Endodermal cell (in vitro differentiated cells): ENCODE results near the gene TFF2. TPM values are rescaled to one million over a fixed set of nuclear protein-coding genes. Genes with fewer than 3 reads are reported as not detected.

Experiments used
- DNase-seq: peaks from one replicate; pipeline ENCODE4 v3.0.0-alpha.2; 2017
- H3K27ac ChIP-seq: 2 replicates; pipeline ENCODE4 v1.5.1; 2013; ENCODE audit warnings: mild to moderate bottlenecking, low read depth, low read length, moderate library complexity
- H3K27me3 ChIP-seq: 2 replicates; pipeline ENCODE4 v1.6.1; 2013; ENCODE audit warnings: mild to moderate bottlenecking, low read length, moderate library complexity; ENCODE audit not compliant: insufficient read depth, control insufficient read depth, poor library complexity, severe bottlenecking
- H3K36me3 ChIP-seq: 2 replicates; pipeline ENCODE4 v1.7.0; 2013; ENCODE audit warnings: mild to moderate bottlenecking, low read length, moderate library complexity; ENCODE audit not compliant: control insufficient read depth, insufficient read depth
- H3K4me1 ChIP-seq: one replicate; pipeline ENCODE4 v1.7.0; 2013; ENCODE audit warnings: low read length; ENCODE audit not compliant: control insufficient read depth, insufficient read depth
- H3K4me3 ChIP-seq: 2 replicates; pipeline ENCODE4 v1.5.1; 2013; ENCODE audit warnings: mild to moderate bottlenecking, low read length, moderate library complexity
- H3K9ac ChIP-seq: 2 replicates; pipeline ENCODE4 v1.6.1; 2013; ENCODE audit warnings: mild to moderate bottlenecking, low read length, moderate library complexity; ENCODE audit not compliant: poor library complexity, severe bottlenecking; ENCODE audit errors: extremely low read depth
- H3K9me3 ChIP-seq: 2 replicates; pipeline ENCODE4 v1.6.1; 2013; ENCODE audit warnings: mild to moderate bottlenecking, low read length, moderate library complexity; ENCODE audit not compliant: control insufficient read depth
- H3K27ac Mint-ChIP-seq: 2 replicates; pipeline ENCODE4 v1.8.0; 2020; ENCODE audit warnings: mixed read lengths
- H3K27me3 Mint-ChIP-seq: 2 replicates; pipeline ENCODE4 v1.8.0; 2021; ENCODE audit warnings: mild to moderate bottlenecking, mixed read lengths; ENCODE audit not compliant: insufficient read depth
- H3K36me3 Mint-ChIP-seq: 2 replicates; pipeline ENCODE4 v1.8.0; 2020; ENCODE audit warnings: low read depth, mixed read lengths
- H3K4me1 Mint-ChIP-seq: 2 replicates; pipeline ENCODE4 v1.8.0; 2020; ENCODE audit warnings: mixed read lengths
- H3K4me3 Mint-ChIP-seq: 2 replicates; pipeline ENCODE4 v1.8.0; 2020; ENCODE audit warnings: mild to moderate bottlenecking, moderate library complexity, mixed read lengths
- H3K9me3 Mint-ChIP-seq: 2 replicates; pipeline ENCODE4 v1.8.0; 2020; ENCODE audit warnings: mild to moderate bottlenecking, mixed read lengths
- CTCF ChIP-seq: fragments of 200-600 bp; sonication (generic); conservative IDR thresholded peaks from 2 replicates; pipeline ENCODE4 v1.5.0; 2021; ENCODE audit warnings: antibody characterized with exemption, mild to moderate bottlenecking
- WGBS, 2 experiments: methylation state at CpG; one replicate each; pipeline versions ENCODE4 v1.1.5 to v1.1.7; 2013; ENCODE audit warnings: missing lambda C conversion rate in 2 of 2, mixed read lengths in 1 of 2; ENCODE audit not compliant: insufficient coverage in 1 of 2, insufficient read length in 1 of 2; 5-methylcytosine and 5-hydroxymethylcytosine counted together
- total RNA-seq, 2 donors: library from RNA; stranded (reverse); fragmentation: NEBNext Ultra II Directional in 1 of 2; extraction: Animal tissue kit (Norgen Biotek cat#: 25700) in 1 of 2; gene quantifications; 2 replicates in 1 of 2; 3 replicates in 1 of 2; pipeline ENCODE4 v1.2.1, GENCODE V29; 2021

TFF2 gene
- total RNA-seq, 2 donors from 2014 or later, result not detected

GRCh38 chr21:42313501-42313969 lies 37.3 kb downstream of the TFF2 start:
- WGBS, 2 experiments, result 36 to 49% methylated on average over 11 to 13 of the region's 13 CpGs
- no peak overlapping the region for H3K9ac ChIP-seq
- no peak for TF ChIP-seq CTCF
- peaks cover 13% of the 10 kb centered on the region for H3K4me1 ChIP-seq
- no peaks in the 10 kb centered on the region for H3K36me3 ChIP-seq
- no peak overlapping the region for H3K27ac ChIP-seq
- Mint-ChIP-seq H3K27ac (no peak overlapping the region), H3K4me3 (no peak overlapping the region), H3K27me3 (peaks cover 5% of the 10 kb centered on the region), H3K36me3 (no peaks in the 10 kb centered on the region), H3K9me3 (no peaks in the 10 kb centered on the region), H3K4me1 (peaks cover 33% of the 10 kb centered on the region)
- no peak overlapping the region for H3K4me3 ChIP-seq
- H3K27me3 ChIP-seq, result peaks cover 7% of the 10 kb centered on the region
- no peaks in the 10 kb centered on the region for H3K9me3 ChIP-seq
- DNase-seq, result peak; percentile 86

- peaks cover 5% of the 10 kb centered on the region for H3K27me3 Mint-ChIP-seq
- Histone ChIP-seq H3K27me3 (peaks cover 7% of the 10 kb centered on the region), H3K4me1 (peaks cover 11% of the 10 kb centered on the region), H3K4me3 (no peak overlapping the region), H3K36me3 (no peaks in the 10 kb centered on the region), H3K9me3 (no peaks in the 10 kb centered on the region), H3K27ac (no peak overlapping the region), H3K9ac (no peak overlapping the region)
- no peaks in the 10 kb centered on the region for H3K9me3 Mint-ChIP-seq
- WGBS, 2 experiments, result 87 to 95% methylated on average over 12 to 16 of the region's 16 CpGs
- no peak overlapping the region for H3K27ac Mint-ChIP-seq
- H3K4me3 Mint-ChIP-seq, result no peak overlapping the region
- peaks cover 31% of the 10 kb centered on the region for H3K4me1 Mint-ChIP-seq
- TF ChIP-seq CTCF, result no peak
- no peak for DNase-seq
- H3K36me3 Mint-ChIP-seq, result no peaks in the 10 kb centered on the region
Measured at GRCh38 chr21:42312626-42313104, 38.1 kb downstream of the TFF2 start.

- H3K36me3 Mint-ChIP-seq, result no peaks in the 10 kb centered on the region
- no peak overlapping the region for H3K27ac ChIP-seq
- H3K27ac Mint-ChIP-seq, result no peak overlapping the region
- no peak overlapping the region for H3K9ac ChIP-seq
- no peak for TF ChIP-seq CTCF
- no peak overlapping the region for H3K4me3 Mint-ChIP-seq
- no peaks in the 10 kb centered on the region for H3K9me3 ChIP-seq
- H3K9me3 Mint-ChIP-seq, result no peaks in the 10 kb centered on the region
- DNase-seq, result no peak
- peaks cover 9% of the 10 kb centered on the region for H3K4me1 ChIP-seq
- H3K4me3 ChIP-seq, result no peak overlapping the region
- H3K36me3 ChIP-seq, result no peaks in the 10 kb centered on the region
- H3K27me3 ChIP-seq, result peaks cover 7% of the 10 kb centered on the region
- peaks cover 5% of the 10 kb centered on the region for H3K27me3 Mint-ChIP-seq
- H3K4me1 Mint-ChIP-seq, result peaks cover 26% of the 10 kb centered on the region
- WGBS, 2 experiments, result 86 to 90% methylated on average over 19 to 21 of the region's 21 CpGs
Measured at GRCh38 chr21:42311816-42312625, 38.8 kb downstream of the TFF2 start.
